Activated CD8-positive, alpha-beta memory T cell treated with anti-CD3 and anti-CD28 coated beads for 48 hours (primary cell): Measurements from ENCODE around the gene BCAR1.
"Not testable (repeated sequence)": the region's sequence is repeated elsewhere in the genome, so short reads cannot be mapped to it uniquely, and the experiment has no call there.

Source experiments
- DNase-seq, 3 experiments: peaks; one replicate each; pipeline ENCODE4 v3.0.0-alpha.2; 2020; ENCODE audit warnings: low read depth in 2 of 3, low spot score in 2 of 3

BCAR1 gene

GRCh38 chr16:75241412-75241811, 10.0 kb downstream of the BCAR1 start:
- DNase-seq = no peak

DNA sequence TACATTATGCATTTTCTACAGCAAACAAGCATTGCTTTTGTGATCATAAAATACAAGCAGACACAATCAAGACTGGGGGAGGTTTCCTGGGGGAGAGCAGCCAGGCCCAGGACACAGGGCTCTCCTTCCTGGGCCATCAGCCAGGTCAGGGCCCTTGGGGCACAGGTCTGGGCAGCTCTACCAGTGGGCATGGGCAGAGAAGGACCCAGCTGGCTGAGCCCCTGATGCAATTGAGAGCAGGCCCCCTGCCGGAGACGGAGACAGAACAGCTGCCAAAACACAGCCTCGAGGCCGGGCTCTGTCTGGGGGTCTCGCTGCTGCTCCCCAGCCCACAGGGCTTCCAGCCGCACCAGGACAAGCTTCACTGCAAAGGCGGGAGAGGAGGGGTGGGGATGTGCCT, 10.8 kb downstream of the BCAR1 start:
- DNase-seq = not testable (repeated sequence)

- no peak for DNase-seq
Observed at GRCh38 chr16:75239542-75240122, 11.8 kb downstream of the BCAR1 start.

DNA sequence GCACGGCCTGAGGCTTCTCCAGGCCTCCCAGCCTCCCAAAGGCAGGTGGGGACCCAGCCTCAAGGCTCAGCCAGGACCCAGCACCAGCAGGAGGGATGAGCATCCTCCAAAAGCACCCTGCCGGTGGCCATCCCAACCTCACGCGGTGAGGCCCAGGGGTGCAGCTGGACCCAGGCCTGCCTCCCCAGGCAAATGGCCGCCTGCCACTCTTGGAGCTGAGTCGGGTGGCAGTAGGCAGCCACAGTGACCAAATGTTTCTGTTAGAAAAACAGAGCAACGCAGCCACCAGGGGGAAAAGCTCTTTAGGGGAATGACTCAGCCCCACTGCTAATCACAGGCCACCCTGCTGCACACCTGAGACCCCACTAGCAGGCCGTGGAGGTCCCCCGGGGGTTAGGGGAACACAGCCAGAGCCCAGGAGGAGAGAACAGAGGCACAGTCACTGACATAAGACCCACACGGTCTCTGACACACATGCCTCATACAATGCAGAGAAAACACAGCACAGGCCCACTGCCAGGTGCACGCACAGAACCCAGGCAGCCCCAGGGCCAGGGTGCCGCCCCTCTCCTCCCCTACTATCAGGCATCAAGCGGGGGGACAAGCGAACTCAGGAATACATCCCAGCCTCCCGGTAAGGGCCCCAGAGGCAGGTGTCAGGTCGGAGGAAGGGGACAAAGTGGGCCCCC, 12.4 kb downstream of the BCAR1 start:
- no peak for DNase-seq

GRCh38 chr16:75238132-75238852, 13.1 kb downstream of the BCAR1 start:
- no peak for DNase-seq

DNA sequence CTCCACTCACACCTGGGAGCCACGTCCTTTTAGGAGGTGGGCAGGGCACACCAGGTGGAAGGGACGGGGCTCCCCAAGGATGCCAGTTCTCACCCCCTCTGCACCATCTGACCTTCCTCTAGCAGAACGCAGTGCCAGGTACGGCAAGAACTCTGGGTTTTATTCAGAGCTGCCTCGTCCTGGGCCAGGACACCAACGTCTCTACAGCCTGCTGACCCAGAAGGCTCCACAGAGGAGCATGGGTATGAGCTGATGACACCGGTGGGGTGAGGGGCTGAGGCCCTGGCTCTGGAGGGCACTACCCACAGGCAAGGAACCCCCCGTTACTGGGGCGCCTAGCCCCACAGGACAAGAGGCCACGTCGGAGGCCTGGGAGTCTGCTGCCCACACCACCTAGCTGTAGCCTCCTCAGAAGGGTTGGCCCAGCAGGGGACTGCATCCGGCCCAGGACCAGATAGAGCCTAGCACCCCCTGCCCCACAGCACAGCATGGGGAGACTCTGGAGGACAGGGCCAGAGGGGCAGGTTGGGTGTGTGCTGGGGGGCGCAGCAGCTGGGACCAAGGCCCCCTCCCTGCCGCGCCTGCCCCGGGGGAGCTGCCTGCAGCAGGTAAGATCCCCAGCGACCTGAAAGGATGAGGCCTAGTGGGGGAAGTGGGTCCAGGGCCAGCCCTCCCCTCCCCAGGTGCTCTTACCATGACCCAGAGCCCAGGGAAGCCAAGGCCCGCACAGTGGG, 13.9 kb downstream of the BCAR1 start:
- DNase-seq = no peak

DNA sequence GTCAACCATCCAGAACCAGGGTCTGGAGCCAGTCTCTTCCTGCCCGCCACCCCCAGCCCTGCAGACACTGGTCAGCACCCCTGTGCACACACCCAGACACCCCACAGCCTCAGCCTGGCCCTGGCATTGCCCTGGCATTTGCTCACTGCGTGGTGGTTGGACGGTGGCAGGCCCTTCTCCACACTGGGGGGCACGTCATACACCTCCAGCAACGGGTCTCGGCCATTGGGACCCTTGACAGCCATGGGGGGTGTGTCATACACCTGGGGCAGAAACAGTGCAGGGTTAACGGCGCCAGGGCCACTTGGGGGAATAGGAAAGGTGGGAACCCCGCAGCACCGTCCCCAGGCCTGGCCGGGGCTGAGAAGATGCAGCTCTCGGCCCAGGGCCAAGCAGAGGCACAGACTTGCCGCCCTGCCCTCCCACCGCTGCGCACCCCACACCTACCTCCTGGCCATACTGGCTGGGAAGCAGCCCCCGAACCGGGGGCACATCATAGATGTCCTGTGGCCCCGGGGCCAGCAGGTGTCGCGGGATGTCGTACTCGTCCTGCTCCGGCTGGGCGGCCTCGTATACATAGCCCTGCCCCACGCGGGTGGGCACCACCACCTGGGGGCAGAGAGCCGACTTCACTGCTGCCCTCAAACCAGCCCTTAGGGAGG, 14.6 kb downstream of the BCAR1 start:
- no peak for DNase-seq

- DNase-seq = no peak
Observed at GRCh38 chr16:75236232-75236631, 15.2 kb downstream of the BCAR1 start.

DNA sequence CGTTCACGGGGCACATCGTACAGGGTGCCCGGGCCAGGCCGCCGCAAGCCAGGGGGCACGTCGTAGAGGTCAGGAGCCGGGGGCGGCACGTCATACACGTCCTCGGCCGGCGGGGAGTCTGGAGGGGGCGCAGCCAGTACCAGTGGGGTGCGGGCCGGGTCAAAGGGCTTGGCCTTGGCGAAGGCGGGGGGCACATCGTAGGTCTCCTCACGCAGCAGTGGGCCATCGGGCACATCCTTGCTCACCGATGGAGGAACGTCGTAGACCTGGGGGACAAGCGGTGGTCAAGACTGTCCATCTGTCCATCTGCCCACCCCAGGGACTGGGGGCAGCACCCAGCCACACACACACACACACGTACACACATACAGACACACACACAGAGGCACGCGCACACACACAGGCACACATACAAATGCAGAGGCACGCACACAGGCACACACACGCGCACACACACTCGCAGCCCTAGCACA, 15.7 kb downstream of the BCAR1 start:
- DNase-seq = no peak

GRCh38 chr16:75234856-75235696, 16.3 kb downstream of the BCAR1 start:
- DNase-seq = no peak

DNA sequence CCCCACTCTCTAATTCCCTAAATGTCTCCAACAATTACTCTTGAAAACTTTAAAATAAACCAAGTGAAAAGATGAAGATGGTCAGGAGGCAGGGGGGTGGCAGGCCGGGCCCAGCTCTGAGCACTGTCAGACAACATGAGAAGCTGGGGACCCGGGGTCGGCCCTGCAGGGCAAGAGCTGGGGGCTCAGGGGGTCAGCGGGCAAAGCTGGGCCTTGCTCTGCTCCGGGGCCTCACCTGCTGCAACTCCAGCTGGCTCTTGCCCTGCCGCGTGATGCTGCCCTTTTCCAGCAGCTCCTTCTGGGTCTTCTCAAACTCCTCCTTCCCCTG, 17.8 kb downstream of the BCAR1 start:
- DNase-seq = no peak

DNA sequence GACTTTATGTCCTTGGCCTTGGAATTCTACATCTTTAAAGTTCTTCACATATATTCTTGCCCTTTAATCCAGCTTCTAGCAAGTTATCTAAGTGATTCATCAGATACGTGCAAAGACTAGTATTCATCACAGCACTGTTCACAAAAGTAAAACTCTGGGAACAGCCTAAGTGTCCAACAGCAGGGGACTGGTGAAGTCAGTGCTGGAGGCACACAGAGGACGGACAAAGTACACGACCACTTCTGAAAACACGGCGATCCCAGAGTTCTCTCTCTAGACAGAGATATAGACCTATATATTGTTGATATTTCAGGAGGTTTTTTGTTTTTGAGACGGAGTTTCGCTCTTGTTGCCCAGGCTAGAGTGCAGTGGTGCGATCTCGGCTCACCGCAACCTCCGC, 19.9 kb downstream of the BCAR1 start:
- DNase-seq = no peak

DNA sequence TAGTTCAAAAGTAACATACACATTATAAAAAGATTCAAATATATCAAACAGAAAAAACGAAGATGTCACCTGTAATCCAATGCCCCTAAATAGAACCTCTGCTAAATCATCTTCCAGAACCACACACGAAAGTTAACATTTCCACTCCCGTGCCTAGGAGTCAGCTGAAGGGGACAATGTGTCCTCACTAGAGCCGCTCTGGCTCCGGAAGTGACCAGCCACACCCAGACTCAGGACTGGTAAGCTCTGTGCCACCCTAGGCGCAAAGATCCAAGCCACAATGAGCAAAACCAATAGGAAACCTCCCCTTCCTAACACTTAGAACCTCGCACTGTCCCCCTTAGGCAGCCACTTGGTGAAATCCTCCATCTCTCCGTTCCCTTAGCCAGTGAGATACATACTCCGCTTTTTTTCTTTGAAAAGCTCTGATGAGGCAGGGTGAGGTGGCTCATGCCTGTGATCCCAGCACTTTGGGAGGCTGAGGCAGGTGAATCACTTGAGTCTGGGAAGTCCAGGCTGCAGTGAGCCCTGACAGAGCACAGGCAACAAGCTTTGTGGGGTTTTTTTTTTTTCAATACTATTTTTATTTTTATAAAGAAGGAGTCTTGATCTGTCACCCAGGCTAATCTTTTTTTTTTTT, 20.8 kb downstream of the BCAR1 start:
- no peak for DNase-seq

GRCh38 chr16:75229172-75230031, 22.0 kb downstream of the BCAR1 start:
- DNase-seq = no peak

DNA sequence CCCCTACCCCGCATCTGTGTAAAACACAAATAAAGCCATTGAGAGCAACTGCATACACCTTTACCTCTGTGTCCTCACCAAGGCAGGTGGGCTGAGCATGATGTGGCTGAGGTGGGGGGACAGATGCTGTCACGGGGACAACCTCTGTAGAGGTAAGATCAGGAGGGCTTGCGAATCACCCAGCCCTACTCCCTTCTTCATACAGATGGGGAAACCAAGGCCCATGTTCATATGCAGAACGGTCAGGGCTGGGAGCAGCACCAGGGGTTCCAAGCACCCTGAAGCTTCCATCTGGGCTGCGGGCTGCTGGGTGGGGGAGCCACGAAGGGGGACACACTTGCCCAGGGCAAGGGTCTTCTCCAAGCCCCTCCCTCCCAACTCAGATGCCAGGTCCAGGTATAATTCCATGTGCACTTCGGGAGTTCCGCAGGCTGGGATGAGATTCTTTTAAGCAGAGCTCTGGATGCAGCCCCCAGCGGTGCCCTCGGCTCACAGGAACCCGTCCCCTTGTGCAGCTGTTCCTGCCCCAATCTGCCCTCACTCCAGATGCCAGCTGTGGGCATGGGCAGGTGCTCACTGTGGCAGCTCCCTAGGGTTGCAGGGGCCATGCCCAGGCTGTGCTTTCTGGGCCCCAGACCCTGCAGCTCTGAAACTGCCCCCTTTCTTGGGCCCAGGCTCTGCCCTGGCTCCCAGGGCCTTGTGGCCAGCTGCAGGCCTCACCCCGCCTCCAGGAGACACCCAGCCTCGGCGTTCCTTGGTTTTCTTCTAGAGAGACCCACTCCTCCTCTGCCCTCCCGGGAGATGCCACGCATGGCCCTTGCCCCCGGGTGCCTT, 23.1 kb downstream of the BCAR1 start:
- DNase-seq = no peak

- no peak for DNase-seq
Observed at GRCh38 chr16:75227361-75228142, 23.9 kb downstream of the BCAR1 start.
